ENCODE measurements around the gene DRAM1. TPM values are rescaled to one million over a fixed set of nuclear protein-coding genes. Genes with fewer than 3 reads are reported as not detected.
A peak's percentile ranks its signal among the peaks of the same experiment; 100 is the strongest.

DRAM1 gene
- total and polyA plus RNA-seq, 2 experiments from 2014 or later, result 0.06 to 0.56 TPM

GRCh38 chr12:101927036-101927435, 49.7 kb downstream of the DRAM1 start:
- no peak for TF ChIP-seq CTCF (IDR thresholded peaks at IDR 0.05; ENCODE audit: low read depth, low read length)
- no peak overlapping the region for H3K4me3 ChIP-seq
- H3K27me3 ChIP-seq, result no peaks in the 10 kb centered on the region
- no peaks in the 10 kb centered on the region for H3K4me1 ChIP-seq (ENCODE audit: low read depth)
- no peak overlapping the region for H3K27ac ChIP-seq
- DNase-seq (ENCODE audit: low read depth in 1 of 2, low spot score in 1 of 2), result peak in 1 of 2 donors; percentile 85
- H3K36me3 ChIP-seq, result no peaks in the 10 kb centered on the region
- H3K9me3 ChIP-seq (ENCODE audit: low read depth), result no peaks in the 10 kb centered on the region

DNA sequence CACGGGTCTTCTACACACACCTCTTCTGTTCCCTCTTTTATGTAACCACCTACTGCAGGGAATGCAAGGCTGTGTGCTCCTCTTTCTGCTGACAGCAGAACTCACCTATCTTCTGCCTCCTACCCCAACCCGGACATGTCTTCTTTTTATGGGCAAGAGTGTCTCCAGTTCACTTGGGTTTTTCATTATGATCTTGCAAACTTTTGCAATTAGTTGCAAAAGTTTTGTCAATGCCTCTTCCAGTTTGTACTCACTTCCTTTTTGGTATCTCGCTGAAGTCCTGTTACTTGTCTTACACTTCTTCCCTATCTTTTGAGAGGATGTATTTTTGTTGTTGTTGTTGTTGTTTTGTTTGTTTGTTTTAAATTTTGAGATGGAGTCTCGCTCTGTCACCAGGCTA, 50.6 kb downstream of the DRAM1 start:
- no peak overlapping the region for H3K27ac ChIP-seq
- no peak for DNase-seq (ENCODE audit: low read depth in 1 of 2, low spot score in 1 of 2)
- no peaks in the 10 kb centered on the region for H3K36me3 ChIP-seq
- no peaks in the 10 kb centered on the region for H3K27me3 ChIP-seq
- H3K4me1 ChIP-seq (ENCODE audit: low read depth), result no peaks in the 10 kb centered on the region
- H3K4me3 ChIP-seq, result no peak overlapping the region
- TF ChIP-seq CTCF (IDR thresholded peaks at IDR 0.05; ENCODE audit: low read depth, low read length), result no peak
- H3K9me3 ChIP-seq (ENCODE audit: low read depth), result no peaks in the 10 kb centered on the region

DNA sequence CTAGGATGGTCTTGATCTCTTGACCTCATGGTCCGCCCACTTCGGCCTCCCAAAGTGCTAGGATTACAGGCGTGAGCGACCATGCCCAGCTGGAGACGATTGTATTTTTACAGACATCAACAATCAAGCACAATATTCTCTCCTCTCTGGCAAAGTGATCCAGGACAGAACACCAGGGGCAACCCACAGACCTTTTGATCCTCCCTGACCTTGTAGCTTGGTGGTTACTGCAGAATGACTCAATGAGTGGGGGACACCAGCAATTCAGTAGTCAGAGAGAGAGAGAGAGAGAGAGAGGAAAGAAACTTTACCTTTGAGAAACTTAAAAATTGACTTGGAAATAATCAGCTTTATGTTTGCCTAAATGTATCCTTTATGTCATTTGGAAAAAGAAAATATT, 51.2 kb downstream of the DRAM1 start:
- H3K4me1 ChIP-seq (ENCODE audit: low read depth), result no peaks in the 10 kb centered on the region
- no peaks in the 10 kb centered on the region for H3K36me3 ChIP-seq
- no peaks in the 10 kb centered on the region for H3K27me3 ChIP-seq
- H3K4me3 ChIP-seq, result no peak overlapping the region
- DNase-seq (ENCODE audit: low read depth in 1 of 2, low spot score in 1 of 2), result no peak
- no peak overlapping the region for H3K27ac ChIP-seq
- no peaks in the 10 kb centered on the region for H3K9me3 ChIP-seq (ENCODE audit: low read depth)
- TF ChIP-seq CTCF (IDR thresholded peaks at IDR 0.05; ENCODE audit: low read depth, low read length), result no peak

- no peak for DNase-seq (ENCODE audit: low read depth in 1 of 2, low spot score in 1 of 2)
- H3K4me1 ChIP-seq (ENCODE audit: low read depth), result no peaks in the 10 kb centered on the region
- H3K27ac ChIP-seq, result no peak overlapping the region
- TF ChIP-seq CTCF (IDR thresholded peaks at IDR 0.05; ENCODE audit: low read depth, low read length), result no peak
- H3K27me3 ChIP-seq, result no peaks in the 10 kb centered on the region
- H3K4me3 ChIP-seq, result no peak overlapping the region
- no peaks in the 10 kb centered on the region for H3K36me3 ChIP-seq
- H3K9me3 ChIP-seq (ENCODE audit: low read depth), result no peaks in the 10 kb centered on the region
Measured at GRCh38 chr12:101929365-101930041, 52.1 kb downstream of the DRAM1 start.

GRCh38 chr12:101931498-101932326, 54.3 kb downstream of the DRAM1 start:
- H3K36me3 ChIP-seq, result no peaks in the 10 kb centered on the region
- H3K4me3 ChIP-seq, result no peak overlapping the region
- no peak for DNase-seq (ENCODE audit: low read depth in 1 of 2, low spot score in 1 of 2)
- no peaks in the 10 kb centered on the region for H3K4me1 ChIP-seq (ENCODE audit: low read depth)
- H3K9me3 ChIP-seq (ENCODE audit: low read depth), result no peaks in the 10 kb centered on the region
- no peak for TF ChIP-seq CTCF (IDR thresholded peaks at IDR 0.05; ENCODE audit: low read depth, low read length)
- no peak overlapping the region for H3K27ac ChIP-seq
- no peaks in the 10 kb centered on the region for H3K27me3 ChIP-seq

Data from cardiac muscle cell (in vitro differentiated cells and primary cell).